22Rv1 (cell line): ENCODE data around the gene MRAS.

Experiments
- ZFX ChIP-seq: fragments of 450-650 bp; IDR thresholded peaks from 2 replicates; pipeline ENCODE4 v1.6.1; 2017; ENCODE audit warnings: antibody characterized with exemption, borderline replicate concordance
- TF ChIP-seq, protein P1 (sequence below): fragments of 450-650 bp; IDR thresholded peaks from 2 replicates; pipeline ENCODE4 v1.5.1; 2017; ENCODE audit warnings: mild to moderate bottlenecking

DNA sequence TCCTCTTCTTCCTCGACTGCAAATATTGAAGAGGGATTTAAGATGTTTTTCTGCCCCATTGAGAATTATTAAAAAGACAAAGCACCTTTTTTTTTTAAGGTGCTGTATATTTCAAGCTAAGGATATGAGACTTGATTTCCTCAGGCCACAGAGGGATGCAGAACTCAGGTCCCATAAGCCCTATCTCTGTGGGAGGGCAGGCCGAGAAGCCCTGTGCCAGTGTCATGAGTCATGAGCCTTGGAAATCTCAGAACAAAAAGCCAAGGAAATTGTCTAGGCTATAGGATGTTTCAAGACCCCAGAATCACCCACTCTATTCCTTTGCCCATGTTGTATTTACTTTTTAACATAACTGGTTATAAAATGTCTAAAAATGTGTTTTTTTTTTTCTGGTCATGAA lies 93.4 kb downstream of the MRAS start:
- TF ChIP-seq, protein P1, sequence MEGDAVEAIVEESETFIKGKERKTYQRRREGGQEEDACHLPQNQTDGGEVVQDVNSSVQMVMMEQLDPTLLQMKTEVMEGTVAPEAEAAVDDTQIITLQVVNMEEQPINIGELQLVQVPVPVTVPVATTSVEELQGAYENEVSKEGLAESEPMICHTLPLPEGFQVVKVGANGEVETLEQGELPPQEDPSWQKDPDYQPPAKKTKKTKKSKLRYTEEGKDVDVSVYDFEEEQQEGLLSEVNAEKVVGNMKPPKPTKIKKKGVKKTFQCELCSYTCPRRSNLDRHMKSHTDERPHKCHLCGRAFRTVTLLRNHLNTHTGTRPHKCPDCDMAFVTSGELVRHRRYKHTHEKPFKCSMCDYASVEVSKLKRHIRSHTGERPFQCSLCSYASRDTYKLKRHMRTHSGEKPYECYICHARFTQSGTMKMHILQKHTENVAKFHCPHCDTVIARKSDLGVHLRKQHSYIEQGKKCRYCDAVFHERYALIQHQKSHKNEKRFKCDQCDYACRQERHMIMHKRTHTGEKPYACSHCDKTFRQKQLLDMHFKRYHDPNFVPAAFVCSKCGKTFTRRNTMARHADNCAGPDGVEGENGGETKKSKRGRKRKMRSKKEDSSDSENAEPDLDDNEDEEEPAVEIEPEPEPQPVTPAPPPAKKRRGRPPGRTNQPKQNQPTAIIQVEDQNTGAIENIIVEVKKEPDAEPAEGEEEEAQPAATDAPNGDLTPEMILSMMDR: no peak
- TF ChIP-seq ZFX: no peak
